ENCODE results near the gene ZNF737.
"Not testable (repeated sequence)": the region's sequence is repeated elsewhere in the genome, so short reads cannot be mapped to it uniquely, and the experiment has no call there.

ZNF737 gene

DNA sequence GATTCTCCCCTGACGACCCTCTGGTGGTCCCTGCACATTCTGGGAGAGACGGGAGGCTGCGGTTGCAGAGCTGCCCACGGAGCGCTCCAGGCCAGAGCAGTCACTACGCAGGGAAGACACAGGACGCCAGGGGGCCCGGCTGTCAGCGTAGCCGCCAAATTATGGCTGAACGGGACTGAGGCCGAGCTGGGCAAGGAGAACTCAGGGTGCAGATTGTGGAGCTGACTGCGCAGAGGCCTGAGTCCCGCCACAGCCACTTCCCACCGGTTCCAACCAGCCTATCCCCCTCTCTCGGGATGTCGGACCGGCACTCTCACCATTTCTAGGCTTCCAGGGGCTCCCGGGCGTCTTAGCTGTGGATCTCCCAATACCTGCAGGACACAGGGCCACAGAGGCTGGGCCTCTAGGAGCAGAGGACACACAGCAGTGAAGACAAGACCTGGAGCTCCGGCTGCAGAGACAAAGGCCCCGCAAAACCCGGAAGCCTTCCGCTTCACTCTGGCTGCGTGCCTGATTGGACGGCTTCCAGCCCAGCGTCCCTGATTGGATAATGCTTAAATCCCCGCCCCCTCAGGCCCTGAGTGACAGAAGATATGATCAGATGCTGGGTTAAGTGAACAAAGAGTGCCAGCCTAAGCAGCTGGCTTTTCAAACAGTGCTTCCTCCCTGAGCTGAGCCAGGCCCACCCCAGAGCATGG is at the start of gene ZNF737:
Gene ZNF737 (minus strand): TSS at position 461 of the 698 bp plus-strand sequence. CDS start 141 bp downstream, at position 320.
- DNase-seq (ENCODE audit: low spot score), result peak; percentile 98

DNA sequence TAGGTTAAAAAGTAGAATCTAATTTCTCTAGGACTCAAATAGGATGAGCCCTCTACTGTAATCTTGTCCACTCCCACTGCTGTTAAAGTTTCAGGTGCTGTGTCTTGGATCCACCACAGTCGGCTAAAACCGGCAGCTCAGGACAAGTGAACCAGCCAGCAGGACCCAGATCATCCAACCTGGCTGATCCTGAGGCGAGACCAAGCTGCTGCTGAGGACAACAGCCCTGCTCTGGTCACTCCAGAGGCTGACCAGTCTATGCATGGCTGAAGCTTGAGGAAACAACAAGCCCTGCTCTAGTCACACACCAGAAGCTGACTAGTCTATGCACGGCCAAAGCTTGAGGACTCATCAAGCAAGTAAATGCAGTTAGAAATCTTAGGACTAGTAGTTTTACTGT is 49.4 kb upstream of the ZNF737 start:
- DNase-seq (ENCODE audit: low spot score), result not testable (repeated sequence)

DNA sequence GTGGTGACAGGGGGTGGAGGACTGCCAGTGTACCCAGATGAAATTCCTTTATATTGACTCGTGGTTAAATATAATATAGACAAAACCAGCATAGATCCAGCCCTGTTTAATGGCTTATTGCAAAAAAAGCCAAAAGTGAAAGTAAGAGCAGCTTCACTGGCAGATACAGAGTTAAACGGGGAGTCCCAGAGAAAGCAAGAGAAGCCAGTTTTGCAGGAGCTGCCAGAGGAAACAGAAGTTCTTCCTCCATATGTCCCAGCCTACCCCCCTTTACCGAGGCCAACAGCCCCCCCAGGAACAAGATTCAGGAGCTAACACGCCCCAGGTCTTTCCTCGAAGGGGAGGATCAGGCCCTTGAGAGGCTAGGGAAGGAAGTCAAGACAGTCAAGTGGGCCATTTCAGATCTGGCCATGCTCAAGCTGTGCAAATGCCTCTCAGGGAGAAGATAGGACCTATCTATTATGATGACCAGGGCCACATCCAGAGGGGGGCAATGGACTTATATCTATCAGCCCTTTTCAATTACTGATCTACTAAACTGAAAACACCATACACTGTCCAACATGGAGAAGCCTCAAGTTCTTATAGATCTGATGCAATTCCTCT is 47.2 kb upstream of the ZNF737 start:
- DNase-seq (ENCODE audit: low spot score), result no peak

DNA sequence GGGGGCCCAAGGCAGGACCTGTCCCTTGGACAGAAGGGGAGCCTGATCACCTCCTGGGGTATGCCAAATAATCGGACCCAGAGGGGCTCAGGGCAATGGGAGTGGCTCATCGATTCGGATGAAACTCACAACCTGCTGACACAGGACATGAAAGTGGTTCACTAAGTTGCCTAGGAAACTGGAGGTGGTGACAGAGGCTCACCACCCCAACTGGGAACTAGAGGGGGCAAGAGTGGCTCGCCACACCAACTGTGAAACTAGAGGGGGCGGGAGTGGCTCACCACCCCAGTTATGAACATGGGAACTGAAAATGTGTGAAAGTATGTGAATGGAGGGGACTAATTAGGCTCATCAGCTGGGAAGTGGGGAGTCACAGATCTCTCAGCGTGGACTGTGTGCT is 46.3 kb upstream of the ZNF737 start:
- no peak for DNase-seq (ENCODE audit: low spot score)

DNA sequence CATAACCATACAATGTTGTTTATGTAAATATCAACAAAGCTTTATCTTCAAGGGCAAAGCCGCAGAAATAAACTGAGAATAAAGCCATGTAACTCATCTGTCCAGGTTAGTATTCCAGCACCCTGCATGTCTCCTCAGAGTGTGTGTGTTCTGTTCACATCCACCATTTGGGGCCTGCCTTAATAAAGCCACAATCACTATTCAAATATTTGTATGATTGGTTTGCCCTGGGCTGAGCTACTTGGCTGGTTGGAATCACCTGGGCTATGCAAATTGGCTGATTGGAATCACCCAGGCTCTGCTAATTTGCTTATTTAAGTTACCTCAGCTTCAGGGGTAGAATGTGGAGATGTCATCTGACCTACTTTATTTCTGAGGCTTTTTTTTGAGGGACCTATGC is 42.4 kb upstream of the ZNF737 start:
- no peak for DNase-seq (ENCODE audit: low spot score)

DNA sequence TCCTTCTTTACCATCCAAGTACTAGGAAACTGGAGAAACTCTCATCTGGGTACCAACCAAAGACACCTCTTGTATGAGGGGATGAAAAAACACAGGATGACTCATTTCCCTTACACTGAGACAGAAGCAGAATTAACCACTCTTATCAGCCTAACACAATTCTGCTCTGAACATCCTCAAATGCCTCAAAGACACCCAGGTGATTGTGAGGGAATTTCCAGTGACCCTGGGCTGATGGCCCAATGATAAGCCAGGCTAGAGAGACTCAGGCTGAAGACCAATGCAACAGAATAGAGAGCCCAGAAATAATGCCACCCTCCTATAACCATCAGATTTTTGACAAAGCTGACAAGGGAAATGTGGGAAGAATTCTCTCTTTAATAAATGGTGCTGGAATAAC is 7.0 kb downstream of the ZNF737 start:
- no peak for DNase-seq (ENCODE audit: low spot score)

DNA sequence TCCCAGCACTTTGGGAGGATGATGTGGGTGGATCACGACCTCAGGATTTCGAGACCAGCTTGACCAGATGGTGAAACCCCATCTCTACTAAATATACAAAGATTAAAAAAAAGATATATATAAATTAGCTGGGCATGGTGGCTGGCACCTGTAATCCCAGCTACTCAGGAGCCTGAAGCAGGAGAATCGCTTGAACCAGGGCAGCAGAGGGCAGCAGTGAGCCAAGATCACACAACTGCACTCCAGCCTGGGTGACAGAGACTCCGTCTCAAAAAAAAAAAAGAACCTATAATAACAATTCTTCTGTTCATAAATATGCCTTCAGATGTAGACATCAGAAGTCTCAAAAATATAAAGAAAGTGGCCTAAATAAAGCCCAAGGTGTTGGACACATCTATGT is 7.6 kb downstream of the ZNF737 start:
- no peak for DNase-seq (ENCODE audit: low spot score)

DNA sequence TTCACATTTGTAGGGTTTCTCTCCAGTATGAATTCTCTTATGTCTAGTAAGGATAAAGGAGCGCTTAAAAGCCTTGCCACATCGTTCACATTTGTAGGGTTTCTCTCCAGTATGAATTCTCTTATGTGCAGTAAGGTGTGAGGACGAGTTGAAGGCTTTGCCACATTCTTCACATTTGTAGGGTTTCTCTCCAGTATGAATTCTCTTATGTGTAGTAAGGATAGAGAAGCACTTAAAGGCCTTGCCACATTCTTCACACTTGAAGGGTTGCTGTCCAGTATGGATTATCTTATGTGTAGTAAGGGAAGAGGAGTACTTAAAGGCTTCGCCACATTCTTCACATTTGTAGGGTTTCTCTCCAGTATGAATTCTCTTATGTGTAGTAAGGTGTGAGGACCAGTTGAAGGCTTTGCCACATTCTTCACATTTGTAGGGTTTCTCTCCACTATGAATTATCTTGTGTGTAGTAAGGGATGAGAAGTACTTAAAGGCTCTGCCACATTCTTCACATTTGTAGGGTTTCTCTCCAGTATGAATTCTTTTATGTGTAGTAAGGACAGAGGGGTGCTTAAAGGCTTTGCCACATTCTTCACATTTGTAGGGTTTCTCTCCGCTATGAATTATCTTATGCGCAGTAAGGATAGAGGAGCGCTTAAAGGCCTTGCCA is 20.8 kb downstream of the ZNF737 start:
- DNase-seq (ENCODE audit: low spot score), result not testable (repeated sequence)

DNA sequence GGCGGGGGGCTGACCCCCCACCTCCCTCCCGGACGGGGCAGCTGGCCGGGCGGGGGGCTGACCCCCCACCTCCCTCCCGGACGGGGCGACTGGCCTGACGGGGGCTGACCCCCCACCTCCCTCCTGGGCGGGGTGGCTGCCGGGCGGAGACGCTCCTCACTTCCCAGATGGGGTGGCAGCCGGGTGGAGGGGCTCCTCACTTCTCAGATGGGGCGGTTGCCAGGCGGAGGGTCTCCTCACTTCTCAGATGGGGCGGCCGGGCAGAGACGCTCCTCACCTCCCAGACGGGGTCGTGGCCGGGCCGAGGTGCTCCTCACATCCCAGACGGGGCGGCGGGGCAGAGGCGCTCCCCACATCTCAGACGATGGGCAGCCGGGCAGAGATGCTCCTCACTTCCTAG is 35.3 kb downstream of the ZNF737 start:
- DNase-seq (ENCODE audit: low spot score), result not testable (repeated sequence)

DNA sequence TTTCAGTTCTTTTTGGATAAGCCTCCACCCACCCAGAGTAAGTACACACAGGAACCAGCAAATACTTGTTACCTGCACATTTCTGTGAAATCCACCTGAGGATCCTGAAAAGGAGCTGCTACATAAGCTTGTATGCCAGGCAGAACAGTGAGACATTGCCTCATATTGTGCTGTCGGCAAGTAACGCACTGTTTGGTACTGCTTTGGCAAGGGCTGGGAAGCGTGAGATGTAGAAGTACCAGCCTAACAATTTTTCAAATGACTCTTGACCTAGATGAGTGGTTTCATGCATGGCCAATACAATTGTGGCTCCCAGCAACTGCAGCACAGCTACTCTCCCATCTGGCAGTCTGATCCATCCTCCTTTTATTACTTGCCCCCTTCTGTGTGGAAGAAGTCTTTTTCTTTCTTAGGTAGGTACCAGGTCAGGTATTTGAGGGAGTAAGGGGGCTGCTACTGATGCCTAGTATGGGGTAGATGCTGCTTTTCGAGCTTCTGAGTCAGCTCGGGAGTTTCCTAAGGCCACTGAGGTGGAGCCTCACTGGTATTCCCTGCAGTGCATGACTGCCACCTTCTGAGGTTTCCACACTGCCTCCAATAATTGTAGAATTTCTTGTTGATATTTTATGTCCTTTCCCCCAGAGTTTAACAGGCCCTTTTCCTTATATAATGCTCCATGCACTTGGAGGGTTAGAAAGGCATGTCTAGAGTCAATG is 52.2 kb downstream of the ZNF737 start:
- DNase-seq (ENCODE audit: low spot score), result peak; percentile 25

DNA sequence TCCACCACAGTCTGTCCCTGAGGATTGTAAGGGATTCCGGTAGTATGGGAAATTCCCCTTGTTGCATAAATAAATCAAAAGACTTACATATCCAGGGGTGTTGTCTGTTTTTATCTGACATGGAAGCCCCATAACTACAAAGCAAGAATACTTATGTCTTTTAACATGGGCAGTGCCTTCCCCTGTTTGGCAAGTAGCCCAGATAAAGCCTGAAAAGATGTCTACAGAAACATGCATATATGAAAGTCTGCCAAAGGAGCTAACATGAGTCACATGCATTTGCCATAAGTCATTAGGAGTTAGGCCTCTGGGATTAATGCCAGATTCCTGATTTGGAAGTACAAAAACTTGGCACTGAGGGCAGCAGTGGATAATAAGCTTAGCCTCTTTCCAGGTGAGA is 62.1 kb downstream of the ZNF737 start:
- DNase-seq (ENCODE audit: low spot score), result no peak

All from pons (tissue), 1 donor.